Dendritic cell treated with granulocyte-macrophage colony-stimulating factor and Interleukin-4, amounts not matched to agents 40 ng/mL and 50 ng/mL, for 4 days (primary cell): ENCODE measurements around the gene ADAMTS2.
"Not testable (repeated sequence)": the region's sequence is repeated elsewhere in the genome, so short reads cannot be mapped to it uniquely, and the experiment has no call there.

ENCODE experiments used
- H3K27ac Mint-ChIP-seq: one replicate; pipeline ENCODE4 v1.8.0; 2022; ENCODE audit warnings: mild to moderate bottlenecking, mixed read lengths
- H3K27me3 Mint-ChIP-seq: one replicate; pipeline ENCODE4 v1.8.0; 2022; ENCODE audit warnings: mild to moderate bottlenecking, mixed read lengths
- H3K36me3 Mint-ChIP-seq: one replicate; pipeline ENCODE4 v1.8.0; 2022; ENCODE audit warnings: low read depth, mixed read lengths
- H3K4me1 Mint-ChIP-seq: one replicate; pipeline ENCODE4 v1.8.0; 2022; ENCODE audit warnings: low read depth, mixed read lengths
- H3K4me3 Mint-ChIP-seq: one replicate; pipeline ENCODE4 v1.8.0; 2022; ENCODE audit warnings: mild to moderate bottlenecking, moderate library complexity, mixed read lengths
- H3K9me3 Mint-ChIP-seq: one replicate; pipeline ENCODE4 v1.8.0; 2022; ENCODE audit warnings: mixed read lengths
- intact Hi-C: fragments of 100-400 bp; cut with micrococcal nuclease; formaldehyde crosslinking; loops from one replicate; pipeline ENCODE4 v1.15.0; 2022

ADAMTS2 gene

GRCh38 chr5:179115845-179116524 is 229.3 kb downstream of the ADAMTS2 start:
- no peak overlapping the region for H3K4me3 Mint-ChIP-seq
- H3K4me1 Mint-ChIP-seq = no peaks in the 10 kb centered on the region
- intact Hi-C loops = no loop called here
- H3K9me3 Mint-ChIP-seq = peaks cover 85% of the 10 kb centered on the region
- H3K27me3 Mint-ChIP-seq = no peaks in the 10 kb centered on the region
- H3K36me3 Mint-ChIP-seq = no peaks in the 10 kb centered on the region
- no peak overlapping the region for H3K27ac Mint-ChIP-seq

- Mint-ChIP-seq H3K36me3 (no peaks in the 10 kb centered on the region), H3K4me1 (no peaks in the 10 kb centered on the region), H3K27ac (no peak overlapping the region)
Measured at GRCh38 chr5:179115307-179115706, 230.0 kb downstream of the ADAMTS2 start.

GRCh38 chr5:179114756-179115155 is 230.5 kb downstream of the ADAMTS2 start:
- no peaks in the 10 kb centered on the region for H3K36me3 Mint-ChIP-seq
- peaks cover 85% of the 10 kb centered on the region for H3K9me3 Mint-ChIP-seq
- no peaks in the 10 kb centered on the region for H3K27me3 Mint-ChIP-seq
- no peak overlapping the region for H3K4me3 Mint-ChIP-seq
- H3K27ac Mint-ChIP-seq = no peak overlapping the region
- no peaks in the 10 kb centered on the region for H3K4me1 Mint-ChIP-seq
- intact Hi-C loops = no loop called here

More at GRCh38 chr5:179115307-179115706, 230.0 kb downstream of the ADAMTS2 start:
- intact Hi-C loops = no loop called here
- H3K9me3 Mint-ChIP-seq = peaks cover 85% of the 10 kb centered on the region
- H3K4me3 Mint-ChIP-seq = no peak overlapping the region
- H3K27me3 Mint-ChIP-seq = no peaks in the 10 kb centered on the region

GRCh38 chr5:179113945-179114641 is 231.2 kb downstream of the ADAMTS2 start:
- Mint-ChIP-seq H3K36me3 (no peaks in the 10 kb centered on the region), H3K9me3 (peaks cover 85% of the 10 kb centered on the region), H3K27ac (no peak overlapping the region), H3K27me3 (no peaks in the 10 kb centered on the region), H3K4me1 (no peaks in the 10 kb centered on the region), H3K4me3 (no peak overlapping the region)
- intact Hi-C loops = no loop called here

- no peaks in the 10 kb centered on the region for H3K27me3 Mint-ChIP-seq
- peaks cover 90% of the 10 kb centered on the region for H3K9me3 Mint-ChIP-seq
- H3K36me3 Mint-ChIP-seq = no peaks in the 10 kb centered on the region
- H3K4me1 Mint-ChIP-seq = no peaks in the 10 kb centered on the region
- H3K27ac Mint-ChIP-seq = no peak overlapping the region
- no peak overlapping the region for H3K4me3 Mint-ChIP-seq
- intact Hi-C loops = no loop called here
Measured at GRCh38 chr5:179113143-179113530, 232.1 kb downstream of the ADAMTS2 start.

- Mint-ChIP-seq H3K27ac (no peak overlapping the region), H3K36me3 (no peaks in the 10 kb centered on the region), H3K4me3 (no peak overlapping the region), H3K4me1 (no peaks in the 10 kb centered on the region), H3K9me3 (peaks cover 95% of the 10 kb centered on the region), H3K27me3 (no peaks in the 10 kb centered on the region)
- intact Hi-C loops = no loop called here
Measured at GRCh38 chr5:179112469-179113142, 232.7 kb downstream of the ADAMTS2 start.

- no peak overlapping the region for H3K4me3 Mint-ChIP-seq
- H3K9me3 Mint-ChIP-seq = peaks cover 94% of the 10 kb centered on the region
- H3K4me1 Mint-ChIP-seq = no peaks in the 10 kb centered on the region
- no peaks in the 10 kb centered on the region for H3K27me3 Mint-ChIP-seq
- H3K36me3 Mint-ChIP-seq = no peaks in the 10 kb centered on the region
- intact Hi-C loops = no loop called here
- H3K27ac Mint-ChIP-seq = no peak overlapping the region
Measured at GRCh38 chr5:179111267-179112207, 233.7 kb downstream of the ADAMTS2 start.

- no peaks in the 10 kb centered on the region for H3K27me3 Mint-ChIP-seq
- intact Hi-C loops = no loop called here
- no peak overlapping the region for H3K4me3 Mint-ChIP-seq
- H3K9me3 Mint-ChIP-seq = peaks cover 84% of the 10 kb centered on the region
- H3K36me3 Mint-ChIP-seq = no peaks in the 10 kb centered on the region
- H3K4me1 Mint-ChIP-seq = no peaks in the 10 kb centered on the region
- no peak overlapping the region for H3K27ac Mint-ChIP-seq
Measured at GRCh38 chr5:179110528-179110927, 234.7 kb downstream of the ADAMTS2 start.

- not testable (repeated sequence) for H3K36me3 Mint-ChIP-seq
Measured at GRCh38 chr5:179101282-179101681, 244.0 kb downstream of the ADAMTS2 start.

GRCh38 chr5:179089502-179089901 is 255.8 kb downstream of the ADAMTS2 start:
- Mint-ChIP-seq H3K27ac (no peak overlapping the region), H3K36me3 (no peaks in the 10 kb centered on the region), H3K9me3 (peaks cover 90% of the 10 kb centered on the region), H3K4me3 (no peak overlapping the region), H3K27me3 (no peaks in the 10 kb centered on the region), H3K4me1 (no peaks in the 10 kb centered on the region)
- intact Hi-C loops = no loop called here

More at GRCh38 chr5:179101282-179101681, 244.0 kb downstream of the ADAMTS2 start:
- peaks cover 45% of the 10 kb centered on the region for H3K9me3 Mint-ChIP-seq
- intact Hi-C loops, H3K27me3 Mint-ChIP-seq, H3K4me1 Mint-ChIP-seq, H3K4me3 Mint-ChIP-seq, H3K27ac Mint-ChIP-seq: not testable (repeated sequence)

- H3K9me3 Mint-ChIP-seq = peaks cover 92% of the 10 kb centered on the region
- H3K36me3 Mint-ChIP-seq = peaks cover 39% of the 10 kb centered on the region
Measured at GRCh38 chr5:179080724-179081123, 264.5 kb downstream of the ADAMTS2 start.

GRCh38 chr5:179079165-179079987 is 265.9 kb downstream of the ADAMTS2 start:
- no peak overlapping the region for H3K27ac Mint-ChIP-seq
- H3K27me3 Mint-ChIP-seq = no peaks in the 10 kb centered on the region
- peaks cover 45% of the 10 kb centered on the region for H3K36me3 Mint-ChIP-seq
- H3K9me3 Mint-ChIP-seq = peaks cover 90% of the 10 kb centered on the region
- no peaks in the 10 kb centered on the region for H3K4me1 Mint-ChIP-seq
- intact Hi-C loops = no loop called here
- no peak overlapping the region for H3K4me3 Mint-ChIP-seq

More at GRCh38 chr5:179080724-179081123, 264.5 kb downstream of the ADAMTS2 start:
- Mint-ChIP-seq H3K27ac (no peak overlapping the region), H3K4me1 (no peaks in the 10 kb centered on the region), H3K4me3 (no peak overlapping the region), H3K27me3 (no peaks in the 10 kb centered on the region)
- intact Hi-C loops = no loop called here

- H3K9me3 Mint-ChIP-seq = peaks cover 95% of the 10 kb centered on the region
- H3K4me1 Mint-ChIP-seq = no peaks in the 10 kb centered on the region
- H3K27ac Mint-ChIP-seq = no peak overlapping the region
- intact Hi-C loops = no loop called here
- H3K4me3 Mint-ChIP-seq = no peak overlapping the region
- no peaks in the 10 kb centered on the region for H3K27me3 Mint-ChIP-seq
- peaks cover 77% of the 10 kb centered on the region for H3K36me3 Mint-ChIP-seq
Measured at GRCh38 chr5:179065703-179066102, 279.6 kb downstream of the ADAMTS2 start.
